Neuronal stem cell (in vitro differentiated cells): Measurements from ENCODE around the gene DSC3. TPM values are rescaled to one million over a fixed set of nuclear protein-coding genes. Genes with fewer than 3 reads are reported as not detected.

Experiments
- DNase-seq: peaks from one replicate; pipeline ENCODE4 v3.0.0-alpha.2; 2013; ENCODE audit warnings: low spot score
- H2AFZ ChIP-seq: one replicate; pipeline ENCODE4 v1.6.1; 2013; ENCODE audit warnings: mild to moderate bottlenecking, low read length, inconsistent platforms
- H2AK5ac ChIP-seq: 2 replicates; pipeline ENCODE4 v1.6.1; 2013; ENCODE audit warnings: low read depth, mild to moderate bottlenecking, inconsistent platforms, low read length, moderate library complexity, mixed read lengths
- H2BK120ac ChIP-seq: 2 replicates; pipeline ENCODE4 v1.6.1; 2013; ENCODE audit warnings: low read depth, mild to moderate bottlenecking, inconsistent platforms, low read length, moderate library complexity, mixed read lengths
- H2BK12ac ChIP-seq: one replicate; pipeline ENCODE4 v1.6.1; 2013; ENCODE audit warnings: low read length, inconsistent platforms
- H2BK15ac ChIP-seq: 2 replicates; pipeline ENCODE4 v1.6.1; 2013; ENCODE audit warnings: mild to moderate bottlenecking, low read length, inconsistent platforms, mixed read lengths
- H2BK5ac ChIP-seq: one replicate; pipeline ENCODE4 v1.6.1; 2013; ENCODE audit warnings: inconsistent platforms, mild to moderate bottlenecking, low read length, moderate library complexity
- H3K14ac ChIP-seq: one replicate; pipeline ENCODE4 v1.6.1; 2013; ENCODE audit warnings: low read length, inconsistent platforms
- H3K18ac ChIP-seq: 2 replicates; pipeline ENCODE4 v1.6.1; 2013; ENCODE audit warnings: low read length, inconsistent platforms
- H3K23ac ChIP-seq: 2 replicates; pipeline ENCODE4 v1.6.1; 2013; ENCODE audit warnings: low read depth, mild to moderate bottlenecking, mixed read lengths, low read length, inconsistent platforms; ENCODE audit not compliant: poor library complexity
- H3K27ac ChIP-seq: replicated peaks from 3 replicates; pipeline ENCODE4 v1.5.1; 2013; ENCODE audit warnings: low read length, inconsistent platforms
- H3K27me3 ChIP-seq, 3 experiments: 2 replicates each; pipeline ENCODE4 v1.6.1; 2013; ENCODE audit warnings: low read length in 3 of 3, mild to moderate bottlenecking in 2 of 3, inconsistent platforms in 1 of 3, low read depth in 1 of 3, mixed read lengths in 1 of 3, moderate library complexity in 1 of 3; ENCODE audit not compliant: control insufficient read depth in 3 of 3, insufficient read depth in 3 of 3
- H3K36me3 ChIP-seq, 2 donors: replicated peaks in 1 of 2; 2 replicates each; pipeline ENCODE4 v1.6.1; 2013; ENCODE audit warnings: low read length in 2 of 2; ENCODE audit not compliant: control insufficient read depth in 2 of 2, insufficient read depth in 2 of 2
- H3K4ac ChIP-seq: 2 replicates; pipeline ENCODE4 v1.6.1; 2013; ENCODE audit warnings: inconsistent platforms, mild to moderate bottlenecking, low read length, moderate library complexity
- H3K4me1 ChIP-seq, 2 donors: 1 replicate in 1 of 2; 2 replicates in 1 of 2; pipeline ENCODE4 v1.6.1; 2013; ENCODE audit warnings: low read length in 2 of 2, low read depth in 1 of 2; ENCODE audit not compliant: control insufficient read depth in 2 of 2, insufficient read depth in 1 of 2
- H3K4me2 ChIP-seq: one replicate; pipeline ENCODE4 v1.6.1; 2013; ENCODE audit warnings: mild to moderate bottlenecking, low read length, inconsistent platforms; ENCODE audit not compliant: insufficient read depth, poor library complexity, severe bottlenecking
- H3K4me3 ChIP-seq, 2 donors: 2 replicates each; pipeline ENCODE4 v1.5.1; 2013; ENCODE audit warnings: low read length in 2 of 2, mild to moderate bottlenecking in 2 of 2, inconsistent platforms in 1 of 2, moderate library complexity in 1 of 2
- H3K79me1 ChIP-seq: one replicate; pipeline ENCODE4 v1.6.1; 2013; ENCODE audit warnings: low read depth, mild to moderate bottlenecking, inconsistent platforms, low read length, moderate library complexity
- H3K9ac ChIP-seq: one replicate; pipeline ENCODE4 v1.6.1; 2013; ENCODE audit warnings: mild to moderate bottlenecking, low read depth, low read length, inconsistent platforms; ENCODE audit not compliant: poor library complexity
- H3K9me3 ChIP-seq, 2 donors: replicated peaks in 1 of 2; 2 replicates each; pipeline versions ENCODE3 to v1.6.1; 2013; ENCODE audit warnings: low read length in 2 of 2, mild to moderate bottlenecking in 2 of 2, inconsistent platforms in 1 of 2, low read depth in 1 of 2, mixed read lengths in 1 of 2, moderate library complexity in 1 of 2; ENCODE audit not compliant: control insufficient read depth in 2 of 2, insufficient read depth in 1 of 2
- H4K8ac ChIP-seq: one replicate; pipeline ENCODE4 v1.6.1; 2013; ENCODE audit warnings: low read depth, mild to moderate bottlenecking, inconsistent platforms, low read length, moderate library complexity
- H4K91ac ChIP-seq: one replicate; pipeline ENCODE4 v1.6.1; 2013; ENCODE audit warnings: low read length, low read depth, mild to moderate bottlenecking, inconsistent platforms; ENCODE audit not compliant: poor library complexity
- WGBS, 2 donors: extraction: QIAGEN DNeasy Blood & Tissue Kit; methylation state at CpG; one replicate each; pipeline ENCODE4 v1.1.7; 2013; ENCODE audit warnings: missing lambda C conversion rate in 2 of 2, mixed read lengths in 1 of 2; ENCODE audit not compliant: insufficient read length in 2 of 2, insufficient replicate concordance in 1 of 2; ENCODE audit errors: extremely low coverage in 2 of 2; 5-methylcytosine and 5-hydroxymethylcytosine counted together
- polyA plus RNA-seq, 2 experiments: library from polyadenylated mRNA; stranded (reverse); fragments of 200-250 nt; gene quantifications; one replicate each; pipeline ENCODE4 v1.2.3, GENCODE V29; 2013

The DSC3 gene
- 1.1 TPM for polyA plus RNA-seq (2013, experiment 1 of 2)
- 1.1 TPM for polyA plus RNA-seq (2013, experiment 2 of 2)

- Histone ChIP-seq H3K4me3 (peak within 1 kb of the TSS; percentile 6 to 84), H3K4me1 (peaks cover 0 to 2% of the 10 kb centered on the region in 2 donors), H3K27me3 (peaks cover 8 to 80% (median 42%) of the 10 kb centered on the region in 3 experiments), H3K4me2 (peak within 1 kb of the TSS; percentile 89), H2AK5ac (no peak within 1 kb of the TSS), H3K18ac (peak within 1 kb of the TSS; percentile 86), H3K14ac (peak within 1 kb of the TSS; percentile 47), H3K9me3 (peaks cover 0 to 23% of the 10 kb centered on the region in 2 donors), H4K91ac (no peak within 1 kb of the TSS), H2BK5ac (peak within 1 kb of the TSS; percentile 10), H2BK12ac (peak within 1 kb of the TSS; percentile 85), H3K9ac (peak within 1 kb of the TSS; percentile 89), H3K27ac (no peak within 1 kb of the TSS), H2AFZ (peak within 1 kb of the TSS; percentile 82), H2BK15ac (peak within 1 kb of the TSS; percentile 76), H3K4ac (no peak within 1 kb of the TSS), H3K23ac (peak within 1 kb of the TSS; percentile 3), H3K79me1 (no peaks in the 10 kb centered on the region), H3K36me3 (no peaks in the 10 kb centered on the region), H2BK120ac (peak within 1 kb of the TSS; percentile 47), H4K8ac (peak within 1 kb of the TSS; percentile 52)
- WGBS, 2 donors = no CpG with 5 or more reads among the region's 73 CpGs
- peak; percentile 61 for DNase-seq
Observed at GRCh38 chr18:31042406-31043181, at the start of gene DSC3. Gene DSC3 (minus strand): TSS chr18:31042742. CDS start chr18:31042660, 82 bp downstream.

GRCh38 chr18:31091350-31091749 is 48.8 kb upstream of the DSC3 start:
- no peak overlapping the region for H2BK5ac ChIP-seq
- no peak overlapping the region for H2BK120ac ChIP-seq
- no peaks in the 10 kb centered on the region for H3K27me3 ChIP-seq
- H3K79me1 ChIP-seq = no peaks in the 10 kb centered on the region
- no peak overlapping the region for H3K23ac ChIP-seq
- H3K9ac ChIP-seq = no peak overlapping the region
- H2BK15ac ChIP-seq = no peak overlapping the region
- no peak overlapping the region for H2BK12ac ChIP-seq
- no peak overlapping the region for H3K14ac ChIP-seq
- no peaks in the 10 kb centered on the region for H3K36me3 ChIP-seq
- H2AFZ ChIP-seq = no peak overlapping the region
- H3K18ac ChIP-seq = no peak overlapping the region
- no peak overlapping the region for H2AK5ac ChIP-seq
- no peak overlapping the region for H3K4ac ChIP-seq
- H3K4me1 ChIP-seq = no peaks in the 10 kb centered on the region
- WGBS, 2 donors = no CpG with 5 or more reads among the region's 1 CpG
- DNase-seq = no peak
- H4K91ac ChIP-seq = no peak overlapping the region
- no peak overlapping the region for H3K4me2 ChIP-seq
- no peak overlapping the region for H3K4me3 ChIP-seq
- no peak overlapping the region for H3K27ac ChIP-seq
- H4K8ac ChIP-seq = no peak overlapping the region
- H3K9me3 ChIP-seq = peaks cover 1 to 3% of the 10 kb centered on the region in 2 donors

GRCh38 chr18:31088532-31088931 is 46.0 kb upstream of the DSC3 start:
- no peak overlapping the region for H4K91ac ChIP-seq
- no peak overlapping the region for H2BK5ac ChIP-seq
- H3K4me3 ChIP-seq = no peak overlapping the region
- H3K79me1 ChIP-seq = no peaks in the 10 kb centered on the region
- no peaks in the 10 kb centered on the region for H3K27me3 ChIP-seq
- no peak overlapping the region for H3K9ac ChIP-seq
- no peak overlapping the region for H3K18ac ChIP-seq
- DNase-seq = no peak
- WGBS, 2 donors = no CpG with 5 or more reads among the region's 3 CpGs
- H2BK12ac ChIP-seq = no peak overlapping the region
- H3K9me3 ChIP-seq = peaks cover 1 to 3% of the 10 kb centered on the region in 2 donors
- H3K36me3 ChIP-seq = no peaks in the 10 kb centered on the region
- H3K23ac ChIP-seq = no peak overlapping the region
- no peak overlapping the region for H2AK5ac ChIP-seq
- no peak overlapping the region for H3K4ac ChIP-seq
- H3K4me1 ChIP-seq = no peaks in the 10 kb centered on the region
- no peak overlapping the region for H2BK120ac ChIP-seq
- no peak overlapping the region for H3K27ac ChIP-seq
- H3K4me2 ChIP-seq = no peak overlapping the region
- H2BK15ac ChIP-seq = no peak overlapping the region
- no peak overlapping the region for H2AFZ ChIP-seq
- H3K14ac ChIP-seq = no peak overlapping the region
- H4K8ac ChIP-seq = no peak overlapping the region

GRCh38 chr18:31079973-31080372 is 37.4 kb upstream of the DSC3 start:
- no peaks in the 10 kb centered on the region for H3K4me1 ChIP-seq
- no peak overlapping the region for H3K9ac ChIP-seq
- H2AFZ ChIP-seq = no peak overlapping the region
- no peak for DNase-seq
- WGBS, 2 donors = no CpG with 5 or more reads among the region's 3 CpGs
- H4K8ac ChIP-seq = no peak overlapping the region
- no peaks in the 10 kb centered on the region for H3K27me3 ChIP-seq
- H3K27ac ChIP-seq = no peak overlapping the region
- H3K18ac ChIP-seq = no peak overlapping the region
- H3K4me3 ChIP-seq = no peak overlapping the region
- H3K4ac ChIP-seq = no peak overlapping the region
- H3K23ac ChIP-seq = no peak overlapping the region
- no peak overlapping the region for H3K4me2 ChIP-seq
- no peak overlapping the region for H2AK5ac ChIP-seq
- no peak overlapping the region for H3K14ac ChIP-seq
- no peaks in the 10 kb centered on the region for H3K79me1 ChIP-seq
- no peak overlapping the region for H2BK5ac ChIP-seq
- H4K91ac ChIP-seq = no peak overlapping the region
- H3K36me3 ChIP-seq = peaks cover 0 to 3% of the 10 kb centered on the region in 2 donors
- H2BK120ac ChIP-seq = no peak overlapping the region
- H2BK15ac ChIP-seq = no peak overlapping the region
- H2BK12ac ChIP-seq = no peak overlapping the region
- H3K9me3 ChIP-seq = no peaks in the 10 kb centered on the region
